ENCODE data around the gene CHCT1. TPM values are rescaled to one million over a fixed set of nuclear protein-coding genes. Genes with fewer than 3 reads are reported as not detected.

Gene CHCT1
- total and polyA plus RNA-seq, 2 donors (not counting 3 experiments of a cell fraction or from before 2014, with no cell fraction given): not detected

DNA sequence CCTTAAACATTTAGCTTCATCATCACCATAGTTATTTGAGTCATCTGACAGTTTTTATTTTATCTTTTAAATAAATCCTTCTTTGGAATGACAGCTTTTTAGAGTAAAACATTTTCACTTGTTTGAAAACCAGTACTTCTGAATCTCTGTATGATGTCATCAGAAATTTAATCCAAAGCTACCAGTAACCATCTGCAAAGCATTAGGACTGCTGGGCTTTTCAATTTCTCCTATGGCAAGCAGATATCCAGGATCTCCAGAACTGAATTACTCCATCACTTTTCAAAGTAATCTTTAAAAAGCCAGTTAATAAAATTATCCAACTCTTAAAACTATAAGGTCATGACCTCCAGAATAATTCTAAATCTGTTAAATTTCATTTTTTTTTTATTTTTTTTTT, 51.5 kb downstream of the CHCT1 start:
- POLR2A ChIA-PET: no interaction called here
- H3K79me2 ChIP-seq (ENCODE audit: control insufficient read depth, insufficient read depth, low read length): no peaks in the 10 kb centered on the region
- H3K27me3 ChIP-seq (ENCODE audit: control insufficient read depth in 2 of 2, insufficient read depth in 2 of 2, low read length in 2 of 2): no peaks in the 10 kb centered on the region
- TF ChIP-seq GATA2 (IDR thresholded peaks at IDR 0.05; ENCODE audit: insufficient read depth, insufficient read length, low read depth, low read length) (no peak), CTCF (IDR thresholded peaks at IDR 0.05; ENCODE audit: extremely low read depth in 1 of 2, insufficient read depth in 1 of 2, low read depth in 1 of 2, low read length in 2 of 2) (no peak), POLR2AphosphoS5 (IDR thresholded peaks at IDR 0.05; ENCODE audit: insufficient read depth, low read depth, low read length) (no peak), MYC (IDR thresholded peaks at IDR 0.05; ENCODE audit: low read depth, low read length) (no peak), JUN (IDR thresholded peaks at IDR 0.05; ENCODE audit: borderline replicate concordance, insufficient read depth, insufficient read length, low read depth) (no peak), POLR2A (IDR thresholded peaks at IDR 0.05; ENCODE audit: low read depth, low read length) (no peak), FOS (IDR thresholded peaks at IDR 0.05; ENCODE audit: borderline replicate concordance, insufficient read depth, low read length) (no peak), EZH2 (IDR thresholded peaks at IDR 0.05; ENCODE audit: borderline replicate concordance, low read depth, low read length, severe bottlenecking) (no peak)
- TF ChIP-seq, protein P1, sequence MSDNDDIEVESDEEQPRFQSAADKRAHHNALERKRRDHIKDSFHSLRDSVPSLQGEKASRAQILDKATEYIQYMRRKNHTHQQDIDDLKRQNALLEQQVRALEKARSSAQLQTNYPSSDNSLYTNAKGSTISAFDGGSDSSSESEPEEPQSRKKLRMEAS (IDR thresholded peaks at IDR 0.05; ENCODE audit: insufficient read depth, insufficient read length): no peak
- dilution Hi-C loops (cut with MboI; ENCODE audit: extremely low pct_ligation_motif_present, low sequenced_read_pairs) (no loop called here), intact Hi-C loops (cut with micrococcal nuclease) (no loop called here)
- H4K20me1 ChIP-seq (replicated peaks; ENCODE audit: control insufficient read depth, extremely low read depth, insufficient read depth, low read length): no peaks in the 10 kb centered on the region
- no peak overlapping the region for H3K27ac ChIP-seq (ENCODE audit: insufficient read depth, low read depth, low read length)
- FAIRE-seq (no peak), DNase-seq (ENCODE audit: low read depth, low spot score) (no peak)
- H2AFZ ChIP-seq (ENCODE audit: low read depth, low read length): no peak overlapping the region
- peaks cover 0 to 5% of the 10 kb centered on the region in 2 experiments for H3K36me3 ChIP-seq (ENCODE audit: control insufficient read depth in 2 of 2, extremely low read depth in 1 of 2, insufficient read depth in 2 of 2, low read length in 2 of 2)
- no peak overlapping the region for H3K4me3 ChIP-seq (replicated peaks in 1 of 3; ENCODE audit: insufficient read depth in 1 of 3, low read depth in 1 of 3, low read length in 3 of 3)
- CTCF ChIA-PET: interaction anchor here (0.6 to 1.1 kb wide), 3 partner anchors 87 to 164 kb away, joined by 3 to 4 read pairs (median 4); no protein-coding TSS in a partner anchor
- no peak overlapping the region for H3K9ac ChIP-seq (replicated peaks; ENCODE audit: extremely low read depth, insufficient read depth, low read length)
- no peaks in the 10 kb centered on the region for H3K9me1 ChIP-seq (replicated peaks; ENCODE audit: control insufficient read depth, extremely low read depth, insufficient read depth, low read length)
- no peak overlapping the region for H3K4me2 ChIP-seq (ENCODE audit: insufficient read depth, low read length)
- no peaks in the 10 kb centered on the region for H3K9me3 ChIP-seq (replicated peaks; ENCODE audit: control insufficient read depth, insufficient read depth, low read length)
- no TSS peak for BruUV-seq (replicated peaks)
- H3K4me1 ChIP-seq (ENCODE audit: control insufficient read depth, extremely low read depth, insufficient read depth, low read length): peaks cover 14% of the 10 kb centered on the region

Other genes starting within 250 kb of the CHCT1 start
- gene USP32, start 30.4 kb upstream of the CHCT1 start, total RNA-seq: 48.5 and 52.9 TPM in 2 replicates
- gene USP32, start 30.4 kb upstream of the CHCT1 start, polyA plus RNA-seq: 12.7 and 15.7 TPM in 2 replicates
- gene APPBP2, start 103.8 kb downstream of the CHCT1 start, total RNA-seq: 42.0 and 49.1 TPM in 2 replicates
- 6.3 and 8.4 TPM in 2 replicates for gene APPBP2, start 103.8 kb downstream of the CHCT1 start, polyA plus RNA-seq
- 18.6 and 19.0 TPM in 2 replicates for gene PPM1D, start 177.7 kb downstream of the CHCT1 start, total RNA-seq
- gene PPM1D, start 177.7 kb downstream of the CHCT1 start, polyA plus RNA-seq: 7.0 and 7.9 TPM in 2 replicates